ENCODE data around the gene ARHGEF17.

ARHGEF17 gene

DNA sequence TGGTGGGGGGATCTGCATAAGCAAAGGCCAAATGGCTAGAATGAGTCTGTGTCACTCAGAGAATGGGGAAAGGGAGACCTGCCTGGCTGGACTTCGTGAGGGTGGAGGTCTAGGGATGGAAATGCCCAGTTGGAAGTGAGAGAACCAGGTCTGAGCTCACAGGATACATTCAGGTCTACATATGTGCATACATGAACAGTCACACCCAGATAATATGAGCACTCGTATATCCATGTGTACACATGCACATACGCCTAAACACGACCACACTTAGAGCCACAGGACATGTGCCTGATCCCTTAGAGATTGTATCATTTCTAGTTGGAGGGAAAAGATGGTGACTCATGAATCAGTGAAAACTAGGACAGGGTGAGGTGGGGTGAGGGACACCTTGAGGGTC lies 47.0 kb downstream of the ARHGEF17 start:
- no peak for TF ChIP-seq FOXP2 (optimal IDR thresholded peaks at IDR 0.05; ENCODE audit: borderline replicate concordance, extremely low read depth, extremely low read length, insufficient read depth)
- TF ChIP-seq SIN3A (IDR thresholded peaks at IDR 0.05; ENCODE audit: borderline replicate concordance, insufficient read depth, low read length): no peak
- TF ChIP-seq POLR2AphosphoS5 (IDR thresholded peaks at IDR 0.05; ENCODE audit: low read depth, low read length): no peak
- TF ChIP-seq TAF1 (IDR thresholded peaks at IDR 0.05; ENCODE audit: borderline replicate concordance, insufficient read depth, low read length): no peak
- TF ChIP-seq, protein P1, sequence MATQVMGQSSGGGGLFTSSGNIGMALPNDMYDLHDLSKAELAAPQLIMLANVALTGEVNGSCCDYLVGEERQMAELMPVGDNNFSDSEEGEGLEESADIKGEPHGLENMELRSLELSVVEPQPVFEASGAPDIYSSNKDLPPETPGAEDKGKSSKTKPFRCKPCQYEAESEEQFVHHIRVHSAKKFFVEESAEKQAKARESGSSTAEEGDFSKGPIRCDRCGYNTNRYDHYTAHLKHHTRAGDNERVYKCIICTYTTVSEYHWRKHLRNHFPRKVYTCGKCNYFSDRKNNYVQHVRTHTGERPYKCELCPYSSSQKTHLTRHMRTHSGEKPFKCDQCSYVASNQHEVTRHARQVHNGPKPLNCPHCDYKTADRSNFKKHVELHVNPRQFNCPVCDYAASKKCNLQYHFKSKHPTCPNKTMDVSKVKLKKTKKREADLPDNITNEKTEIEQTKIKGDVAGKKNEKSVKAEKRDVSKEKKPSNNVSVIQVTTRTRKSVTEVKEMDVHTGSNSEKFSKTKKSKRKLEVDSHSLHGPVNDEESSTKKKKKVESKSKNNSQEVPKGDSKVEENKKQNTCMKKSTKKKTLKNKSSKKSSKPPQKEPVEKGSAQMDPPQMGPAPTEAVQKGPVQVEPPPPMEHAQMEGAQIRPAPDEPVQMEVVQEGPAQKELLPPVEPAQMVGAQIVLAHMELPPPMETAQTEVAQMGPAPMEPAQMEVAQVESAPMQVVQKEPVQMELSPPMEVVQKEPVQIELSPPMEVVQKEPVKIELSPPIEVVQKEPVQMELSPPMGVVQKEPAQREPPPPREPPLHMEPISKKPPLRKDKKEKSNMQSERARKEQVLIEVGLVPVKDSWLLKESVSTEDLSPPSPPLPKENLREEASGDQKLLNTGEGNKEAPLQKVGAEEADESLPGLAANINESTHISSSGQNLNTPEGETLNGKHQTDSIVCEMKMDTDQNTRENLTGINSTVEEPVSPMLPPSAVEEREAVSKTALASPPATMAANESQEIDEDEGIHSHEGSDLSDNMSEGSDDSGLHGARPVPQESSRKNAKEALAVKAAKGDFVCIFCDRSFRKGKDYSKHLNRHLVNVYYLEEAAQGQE (IDR thresholded peaks at IDR 0.05; ENCODE audit: insufficient read depth in 1 of 2, low read depth in 2 of 2, low read length in 2 of 2): no peak

DNA sequence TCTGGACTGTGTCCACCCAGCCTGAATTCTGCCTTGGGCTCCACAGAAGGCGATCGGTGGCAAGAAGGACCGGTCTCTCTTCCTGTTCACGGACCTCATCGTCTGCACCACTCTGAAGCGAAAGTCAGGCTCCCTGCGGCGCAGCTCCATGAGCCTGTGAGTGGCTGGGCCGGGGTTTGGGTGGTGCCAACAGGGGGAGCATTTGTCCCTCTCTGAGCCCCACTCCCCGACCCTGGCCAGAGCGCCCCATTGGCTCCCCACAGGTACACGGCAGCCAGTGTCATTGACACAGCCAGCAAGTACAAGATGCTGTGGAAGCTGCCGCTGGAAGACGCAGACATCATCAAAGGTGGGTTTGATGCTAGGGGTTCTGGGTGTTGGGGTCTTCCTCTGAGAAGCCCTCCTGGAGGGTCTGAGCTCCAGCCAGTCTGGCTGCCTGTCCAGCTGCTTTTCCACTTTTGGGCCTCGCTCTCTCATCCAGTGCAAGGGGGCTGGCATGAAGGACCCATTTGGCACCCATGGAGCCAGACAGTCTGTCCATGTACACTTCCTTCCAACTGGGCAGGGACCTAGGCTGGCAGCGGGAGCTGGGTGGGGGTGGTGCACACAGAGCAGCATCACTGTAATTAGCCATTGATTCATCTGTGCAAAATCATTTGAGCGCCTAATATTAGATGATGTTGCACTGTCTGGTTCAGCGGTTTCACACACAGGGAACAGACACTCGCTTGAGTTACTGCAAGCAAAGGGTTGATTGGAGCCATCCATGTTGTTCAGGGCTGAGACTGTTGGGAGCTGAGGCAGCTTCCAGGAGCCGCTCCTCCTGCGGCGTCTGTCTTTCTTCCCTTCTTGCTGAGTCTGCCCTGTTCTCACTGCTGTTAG lies 49.1 kb downstream of the ARHGEF17 start:
- TF ChIP-seq, protein P1 (IDR thresholded peaks at IDR 0.05; ENCODE audit: insufficient read depth in 1 of 2, low read depth in 2 of 2, low read length in 2 of 2): no peak
- TF ChIP-seq FOXP2 (optimal IDR thresholded peaks at IDR 0.05; ENCODE audit: borderline replicate concordance, extremely low read depth, extremely low read length, insufficient read depth): no peak
- TF ChIP-seq POLR2AphosphoS5 (IDR thresholded peaks at IDR 0.05; ENCODE audit: low read depth, low read length): no peak
- no peak for TF ChIP-seq TAF1 (IDR thresholded peaks at IDR 0.05; ENCODE audit: borderline replicate concordance, insufficient read depth, low read length)
- no peak for TF ChIP-seq SIN3A (IDR thresholded peaks at IDR 0.05; ENCODE audit: borderline replicate concordance, insufficient read depth, low read length)

DNA sequence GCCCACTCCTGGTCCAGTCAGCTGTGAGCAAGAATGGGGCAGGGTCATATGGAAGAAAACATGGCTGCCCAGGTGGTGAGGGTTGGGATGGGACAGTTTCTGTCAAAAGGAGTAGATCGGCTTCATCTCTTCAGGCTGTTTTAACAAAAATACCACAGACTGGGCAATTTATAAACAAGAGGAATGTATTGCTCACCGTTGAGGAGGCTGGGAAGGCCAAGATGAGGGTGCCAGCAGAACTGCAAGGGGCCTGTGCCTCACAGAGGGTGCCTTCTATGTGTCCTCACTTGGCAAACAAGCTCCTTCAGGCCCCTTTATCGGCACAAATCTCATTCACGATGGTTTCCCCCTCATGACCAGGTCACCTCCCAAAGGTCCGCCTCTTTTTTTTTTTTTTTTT lies 50.0 kb downstream of the ARHGEF17 start:
- TF ChIP-seq POLR2AphosphoS5 (IDR thresholded peaks at IDR 0.05; ENCODE audit: low read depth, low read length) (no peak), SIN3A (IDR thresholded peaks at IDR 0.05; ENCODE audit: borderline replicate concordance, insufficient read depth, low read length) (no peak), TAF1 (IDR thresholded peaks at IDR 0.05; ENCODE audit: borderline replicate concordance, insufficient read depth, low read length) (no peak), FOXP2 (optimal IDR thresholded peaks at IDR 0.05; ENCODE audit: borderline replicate concordance, extremely low read depth, extremely low read length, insufficient read depth) (no peak)
- TF ChIP-seq, protein P1 (IDR thresholded peaks at IDR 0.05; ENCODE audit: insufficient read depth in 1 of 2, low read depth in 2 of 2, low read length in 2 of 2): no peak

DNA sequence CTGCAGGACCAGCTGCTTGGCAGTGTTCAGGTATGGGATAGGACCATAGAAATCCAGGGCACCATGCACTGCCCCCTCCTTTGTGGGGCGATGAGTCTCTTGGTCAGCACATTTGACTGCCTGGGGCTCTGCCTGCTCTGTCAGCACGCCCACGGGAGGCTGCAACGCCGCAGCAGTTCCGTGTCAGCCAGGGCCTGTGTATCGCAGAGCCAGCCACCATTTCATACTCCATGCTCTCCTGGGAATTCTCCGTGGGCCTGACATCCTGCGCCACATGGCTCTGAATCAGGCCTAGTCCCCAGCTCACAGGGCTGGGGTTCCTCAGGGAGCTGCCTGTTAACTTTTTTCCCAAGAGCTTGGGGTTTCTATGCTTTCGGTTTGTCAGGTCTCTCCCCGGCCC lies 51.3 kb downstream of the ARHGEF17 start:
- TF ChIP-seq TAF1 (IDR thresholded peaks at IDR 0.05; ENCODE audit: borderline replicate concordance, insufficient read depth, low read length) (no peak), POLR2AphosphoS5 (IDR thresholded peaks at IDR 0.05; ENCODE audit: low read depth, low read length) (no peak), SIN3A (IDR thresholded peaks at IDR 0.05; ENCODE audit: borderline replicate concordance, insufficient read depth, low read length) (no peak), FOXP2 (optimal IDR thresholded peaks at IDR 0.05; ENCODE audit: borderline replicate concordance, extremely low read depth, extremely low read length, insufficient read depth) (no peak)
- TF ChIP-seq, protein P1 (IDR thresholded peaks at IDR 0.05; ENCODE audit: insufficient read depth in 1 of 2, low read depth in 2 of 2, low read length in 2 of 2): no peak
